Spleen (tissue), 7 donors: ENCODE results near the gene TNFSF9.

Source experiments
- POLR2AphosphoS5 ChIP-seq, 3 donors: sonication (generic); formaldehyde crosslinking; IDR thresholded peaks; one replicate each; pipeline ENCODE4 v1.5.1; 2017; ENCODE audit warnings: antibody characterized with exemption in 3 of 3
- TF ChIP-seq, protein P1 (sequence below), 11 experiments: fragments of 200-600 bp in 7 of 11; fragments of 450-650 bp in 4 of 11; sonication (generic) in 4 of 11; IDR thresholded peaks in 8 of 11; conservative IDR thresholded peaks in 3 of 11; 1 replicate in 7 of 11; 2 replicates in 4 of 11; pipeline versions ENCODE4 v1.4.0 to v1.8.0; 2016 to 2021; ENCODE audit warnings: antibody characterized with exemption in 11 of 11, inconsistent platforms in 4 of 11, mild to moderate bottlenecking in 1 of 11
- donor health status: DM: no; HTN: no; CAD: no; lungs with moderate emphysema.
- donor health status: DM: no; HTN: no; CAD: no.
- donor health status: DM: no; HTN: no; CAD: no.

DNA sequence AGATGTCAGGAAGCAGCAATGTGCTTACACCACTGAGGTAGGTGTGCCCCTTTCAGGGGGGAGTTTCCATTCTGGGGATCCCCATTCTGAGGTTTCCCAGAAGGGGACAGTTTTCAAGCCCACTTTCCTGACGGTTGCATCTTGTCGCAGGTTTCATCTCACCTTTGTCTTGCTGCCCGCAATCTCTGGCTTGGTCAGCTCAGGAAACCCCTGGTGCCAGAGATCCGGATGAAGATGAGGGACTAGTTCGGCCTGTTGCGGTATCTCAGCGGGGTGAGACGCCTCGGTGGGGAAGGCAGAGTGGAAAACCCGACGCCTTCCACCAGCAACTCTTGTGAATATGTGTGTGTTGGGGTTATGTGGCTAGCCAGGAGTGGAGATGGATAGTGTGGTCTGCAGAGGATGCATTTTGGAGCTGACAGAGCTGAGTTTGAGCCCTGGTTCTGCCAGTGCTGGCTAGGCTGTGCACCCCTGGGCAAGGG, 13.1 kb downstream of the TNFSF9 start:
- TF ChIP-seq, protein P1, sequence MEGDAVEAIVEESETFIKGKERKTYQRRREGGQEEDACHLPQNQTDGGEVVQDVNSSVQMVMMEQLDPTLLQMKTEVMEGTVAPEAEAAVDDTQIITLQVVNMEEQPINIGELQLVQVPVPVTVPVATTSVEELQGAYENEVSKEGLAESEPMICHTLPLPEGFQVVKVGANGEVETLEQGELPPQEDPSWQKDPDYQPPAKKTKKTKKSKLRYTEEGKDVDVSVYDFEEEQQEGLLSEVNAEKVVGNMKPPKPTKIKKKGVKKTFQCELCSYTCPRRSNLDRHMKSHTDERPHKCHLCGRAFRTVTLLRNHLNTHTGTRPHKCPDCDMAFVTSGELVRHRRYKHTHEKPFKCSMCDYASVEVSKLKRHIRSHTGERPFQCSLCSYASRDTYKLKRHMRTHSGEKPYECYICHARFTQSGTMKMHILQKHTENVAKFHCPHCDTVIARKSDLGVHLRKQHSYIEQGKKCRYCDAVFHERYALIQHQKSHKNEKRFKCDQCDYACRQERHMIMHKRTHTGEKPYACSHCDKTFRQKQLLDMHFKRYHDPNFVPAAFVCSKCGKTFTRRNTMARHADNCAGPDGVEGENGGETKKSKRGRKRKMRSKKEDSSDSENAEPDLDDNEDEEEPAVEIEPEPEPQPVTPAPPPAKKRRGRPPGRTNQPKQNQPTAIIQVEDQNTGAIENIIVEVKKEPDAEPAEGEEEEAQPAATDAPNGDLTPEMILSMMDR (IDR thresholded peaks at IDR 0.05 in 8 of 11, conservative IDR thresholded peaks at IDR 0.05 in 3 of 11): no peak
- no peak for TF ChIP-seq POLR2AphosphoS5 (IDR thresholded peaks at IDR 0.05)
